H1 (cell line): ENCODE results near the gene FHIT. TPM values are rescaled to one million over a fixed set of nuclear protein-coding genes. Genes with fewer than 3 reads are reported as not detected.

ENCODE experiments used
- BCL11A ChIP-seq, 2 experiments: IDR thresholded peaks; one replicate each; pipeline ENCODE4 v1.6.1; 2011; ENCODE audit warnings: low read depth in 2 of 2, low read length in 2 of 2, mild to moderate bottlenecking in 2 of 2
- BRCA1 ChIP-seq: IDR thresholded peaks from 2 replicates; pipeline ENCODE4 v1.6.1; 2012; ENCODE audit warnings: low read depth, low read length, improper control_type of control experiment
- CBX5 ChIP-seq: fragments of 300-800, 300-1000 bp; sonication (generic); IDR thresholded peaks from 2 replicates; pipeline ENCODE4 v1.7.1; 2016; ENCODE audit warnings: antibody characterized with exemption, low read length, low read depth
- CEBPB ChIP-seq: IDR thresholded peaks from 2 replicates; pipeline ENCODE4 v1.6.1; 2012; ENCODE audit warnings: low read depth, low read length
- CHD7 ChIP-seq: fragments of 300-600 bp; sonication (generic); IDR thresholded peaks from 2 replicates; pipeline ENCODE4 v1.7.1; 2012; ENCODE audit warnings: low read length, moderate library complexity, mild to moderate bottlenecking, inconsistent platforms; ENCODE audit not compliant: insufficient replicate concordance
- CTBP2 ChIP-seq: IDR thresholded peaks from 2 replicates; pipeline ENCODE4 v1.7.0; 2011; ENCODE audit warnings: borderline replicate concordance, mild to moderate bottlenecking, moderate library complexity, mixed read lengths, low read length; ENCODE audit not compliant: insufficient read depth, insufficient read length
- EZH2 ChIP-seq: fragments of 200-600 bp; sonication (generic); IDR thresholded peaks from 2 replicates; pipeline ENCODE4 v1.7.1; 2012; ENCODE audit warnings: low read depth, mild to moderate bottlenecking, moderate library complexity, low read length, inconsistent platforms; ENCODE audit not compliant: severe bottlenecking
- JUN ChIP-seq: IDR thresholded peaks from 2 replicates; pipeline ENCODE4 v1.6.1; 2011; ENCODE audit warnings: low read depth, mild to moderate bottlenecking, improper control_type of control experiment, low read length
- MAX ChIP-seq: IDR thresholded peaks from 2 replicates; pipeline ENCODE4 v1.6.1; 2012; ENCODE audit warnings: inconsistent platforms
- SIRT6 ChIP-seq: IDR thresholded peaks from one replicate; pipeline ENCODE4 v1.7.1; 2012; ENCODE audit warnings: low read length, inconsistent platforms
- TAF7 ChIP-seq: optimal IDR thresholded peaks from 2 replicates; pipeline ENCODE3; 2011; ENCODE audit warnings: low read depth, mild to moderate bottlenecking, inconsistent platforms, low read length, moderate library complexity, borderline replicate concordance
- TEAD4 ChIP-seq: IDR thresholded peaks from 2 replicates; pipeline ENCODE4 v1.6.1; 2012; ENCODE audit warnings: low read depth, low read length, inconsistent platforms, mixed read lengths
- polyA plus RNA-seq, 7 experiments: library from polyadenylated mRNA; depleted of rRNA in 3 of 7; stranded (reverse) in 5 of 7; unstranded in 2 of 7; fragments of >200 nt in 5 of 7; fragments of 200-250 nt in 2 of 7; gene quantifications; 1 replicate in 5 of 7; 2 replicates in 1 of 7; 4 replicates in 1 of 7; pipeline versions ENCODE4 v1.2.1 to v1.2.3, GENCODE V29; 2011 to 2013; ENCODE audit warnings: missing spikeins in 2 of 7, mixed read lengths in 2 of 7
- total RNA-seq: library from RNA; stranded (reverse); fragmentation: NEBNext Ultra II Directional; extraction: Animal tissue kit (Norgen Biotek cat#: 25700); gene quantifications from 2 replicates; pipeline ENCODE4 v1.2.1, GENCODE V29; 2021

FHIT gene
- total and polyA plus RNA-seq, 2 of the 8 experiments (the other 6 are each of a cell fraction or from before 2014, with no cell fraction given) = 1.2 to 3.2 TPM

- TF ChIP-seq CHD7 (no peak), CEBPB (no peak), MAX (no peak), TAF7 (no peak), BCL11A (IDR thresholded peaks at IDR 0.05; ENCODE audit: low read depth in 2 of 2, low read length in 2 of 2) (no peak), TEAD4 (no peak), BRCA1 (no peak), EZH2 (no peak), CTBP2 (no peak), CBX5 (no peak), JUN (no peak), SIRT6 (no peak)
These were observed 1241.2 kb downstream of the FHIT start (continued) for GRCh38 chr3:60009931-60010478.
